Panc1 (cell line): ENCODE data around the gene FGF4.

ENCODE experiments used
- POLR2AphosphoS5 ChIP-seq: IDR thresholded peaks from 2 replicates; pipeline ENCODE4 v1.6.1; 2012; ENCODE audit warnings: mild to moderate bottlenecking, low read depth, low read length, moderate library complexity
- TF ChIP-seq, protein P1 (sequence below), 2 experiments: IDR thresholded peaks; 2 replicates each; pipeline ENCODE4 v1.6.1; 2011 to 2012; ENCODE audit warnings: low read depth in 2 of 2, control low read depth in 1 of 2, low read length in 1 of 2, mild to moderate bottlenecking in 1 of 2, moderate library complexity in 1 of 2; ENCODE audit not compliant: insufficient read depth in 1 of 2
- TF ChIP-seq, protein P2 (sequence below): fragments of 450-650 bp; IDR thresholded peaks from 2 replicates; pipeline ENCODE4 v1.5.1; 2017; ENCODE audit warnings: mild to moderate bottlenecking

GRCh38 chr11:69821511-69822040 is 46.4 kb upstream of the FGF4 start:
- TF ChIP-seq, protein P1, sequence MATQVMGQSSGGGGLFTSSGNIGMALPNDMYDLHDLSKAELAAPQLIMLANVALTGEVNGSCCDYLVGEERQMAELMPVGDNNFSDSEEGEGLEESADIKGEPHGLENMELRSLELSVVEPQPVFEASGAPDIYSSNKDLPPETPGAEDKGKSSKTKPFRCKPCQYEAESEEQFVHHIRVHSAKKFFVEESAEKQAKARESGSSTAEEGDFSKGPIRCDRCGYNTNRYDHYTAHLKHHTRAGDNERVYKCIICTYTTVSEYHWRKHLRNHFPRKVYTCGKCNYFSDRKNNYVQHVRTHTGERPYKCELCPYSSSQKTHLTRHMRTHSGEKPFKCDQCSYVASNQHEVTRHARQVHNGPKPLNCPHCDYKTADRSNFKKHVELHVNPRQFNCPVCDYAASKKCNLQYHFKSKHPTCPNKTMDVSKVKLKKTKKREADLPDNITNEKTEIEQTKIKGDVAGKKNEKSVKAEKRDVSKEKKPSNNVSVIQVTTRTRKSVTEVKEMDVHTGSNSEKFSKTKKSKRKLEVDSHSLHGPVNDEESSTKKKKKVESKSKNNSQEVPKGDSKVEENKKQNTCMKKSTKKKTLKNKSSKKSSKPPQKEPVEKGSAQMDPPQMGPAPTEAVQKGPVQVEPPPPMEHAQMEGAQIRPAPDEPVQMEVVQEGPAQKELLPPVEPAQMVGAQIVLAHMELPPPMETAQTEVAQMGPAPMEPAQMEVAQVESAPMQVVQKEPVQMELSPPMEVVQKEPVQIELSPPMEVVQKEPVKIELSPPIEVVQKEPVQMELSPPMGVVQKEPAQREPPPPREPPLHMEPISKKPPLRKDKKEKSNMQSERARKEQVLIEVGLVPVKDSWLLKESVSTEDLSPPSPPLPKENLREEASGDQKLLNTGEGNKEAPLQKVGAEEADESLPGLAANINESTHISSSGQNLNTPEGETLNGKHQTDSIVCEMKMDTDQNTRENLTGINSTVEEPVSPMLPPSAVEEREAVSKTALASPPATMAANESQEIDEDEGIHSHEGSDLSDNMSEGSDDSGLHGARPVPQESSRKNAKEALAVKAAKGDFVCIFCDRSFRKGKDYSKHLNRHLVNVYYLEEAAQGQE (IDR thresholded peaks at IDR 0.05; ENCODE audit: insufficient read depth in 1 of 2, low read depth in 2 of 2, low read length in 1 of 2), result no peak
- TF ChIP-seq, protein P2, sequence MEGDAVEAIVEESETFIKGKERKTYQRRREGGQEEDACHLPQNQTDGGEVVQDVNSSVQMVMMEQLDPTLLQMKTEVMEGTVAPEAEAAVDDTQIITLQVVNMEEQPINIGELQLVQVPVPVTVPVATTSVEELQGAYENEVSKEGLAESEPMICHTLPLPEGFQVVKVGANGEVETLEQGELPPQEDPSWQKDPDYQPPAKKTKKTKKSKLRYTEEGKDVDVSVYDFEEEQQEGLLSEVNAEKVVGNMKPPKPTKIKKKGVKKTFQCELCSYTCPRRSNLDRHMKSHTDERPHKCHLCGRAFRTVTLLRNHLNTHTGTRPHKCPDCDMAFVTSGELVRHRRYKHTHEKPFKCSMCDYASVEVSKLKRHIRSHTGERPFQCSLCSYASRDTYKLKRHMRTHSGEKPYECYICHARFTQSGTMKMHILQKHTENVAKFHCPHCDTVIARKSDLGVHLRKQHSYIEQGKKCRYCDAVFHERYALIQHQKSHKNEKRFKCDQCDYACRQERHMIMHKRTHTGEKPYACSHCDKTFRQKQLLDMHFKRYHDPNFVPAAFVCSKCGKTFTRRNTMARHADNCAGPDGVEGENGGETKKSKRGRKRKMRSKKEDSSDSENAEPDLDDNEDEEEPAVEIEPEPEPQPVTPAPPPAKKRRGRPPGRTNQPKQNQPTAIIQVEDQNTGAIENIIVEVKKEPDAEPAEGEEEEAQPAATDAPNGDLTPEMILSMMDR, result no peak
- TF ChIP-seq POLR2AphosphoS5, result no peak
